ENCODE data around the gene OR4N2. TPM values are rescaled to one million over a fixed set of nuclear protein-coding genes. Genes with fewer than 3 reads are reported as not detected.
"Not testable (repeated sequence)": the region's sequence is repeated elsewhere in the genome, so short reads cannot be mapped to it uniquely, and the experiment has no call there.

The OR4N2 gene
- total RNA-seq, 1 experiment from 2014 or later, result not detected

DNA sequence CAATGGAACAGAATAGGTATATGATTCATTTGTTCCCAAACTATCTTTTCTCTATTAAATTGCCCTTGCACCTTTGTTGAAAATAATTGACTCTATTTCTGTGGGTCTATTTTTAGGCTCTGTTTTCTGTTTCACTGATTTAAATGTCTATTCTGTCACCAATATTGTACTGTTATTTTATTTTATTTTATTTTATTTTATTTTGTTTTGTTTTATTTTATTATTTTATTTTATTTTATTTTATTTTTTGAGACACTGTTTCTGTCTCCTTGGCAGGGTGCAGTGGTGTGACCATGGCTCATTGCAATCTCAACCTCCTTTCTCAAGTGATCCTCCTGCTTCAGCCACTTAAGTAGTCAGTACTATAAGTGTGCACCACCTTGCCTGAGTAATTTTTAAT lies 34.9 kb downstream of the OR4N2 start (continued):
- TF ChIP-seq, protein P1, sequence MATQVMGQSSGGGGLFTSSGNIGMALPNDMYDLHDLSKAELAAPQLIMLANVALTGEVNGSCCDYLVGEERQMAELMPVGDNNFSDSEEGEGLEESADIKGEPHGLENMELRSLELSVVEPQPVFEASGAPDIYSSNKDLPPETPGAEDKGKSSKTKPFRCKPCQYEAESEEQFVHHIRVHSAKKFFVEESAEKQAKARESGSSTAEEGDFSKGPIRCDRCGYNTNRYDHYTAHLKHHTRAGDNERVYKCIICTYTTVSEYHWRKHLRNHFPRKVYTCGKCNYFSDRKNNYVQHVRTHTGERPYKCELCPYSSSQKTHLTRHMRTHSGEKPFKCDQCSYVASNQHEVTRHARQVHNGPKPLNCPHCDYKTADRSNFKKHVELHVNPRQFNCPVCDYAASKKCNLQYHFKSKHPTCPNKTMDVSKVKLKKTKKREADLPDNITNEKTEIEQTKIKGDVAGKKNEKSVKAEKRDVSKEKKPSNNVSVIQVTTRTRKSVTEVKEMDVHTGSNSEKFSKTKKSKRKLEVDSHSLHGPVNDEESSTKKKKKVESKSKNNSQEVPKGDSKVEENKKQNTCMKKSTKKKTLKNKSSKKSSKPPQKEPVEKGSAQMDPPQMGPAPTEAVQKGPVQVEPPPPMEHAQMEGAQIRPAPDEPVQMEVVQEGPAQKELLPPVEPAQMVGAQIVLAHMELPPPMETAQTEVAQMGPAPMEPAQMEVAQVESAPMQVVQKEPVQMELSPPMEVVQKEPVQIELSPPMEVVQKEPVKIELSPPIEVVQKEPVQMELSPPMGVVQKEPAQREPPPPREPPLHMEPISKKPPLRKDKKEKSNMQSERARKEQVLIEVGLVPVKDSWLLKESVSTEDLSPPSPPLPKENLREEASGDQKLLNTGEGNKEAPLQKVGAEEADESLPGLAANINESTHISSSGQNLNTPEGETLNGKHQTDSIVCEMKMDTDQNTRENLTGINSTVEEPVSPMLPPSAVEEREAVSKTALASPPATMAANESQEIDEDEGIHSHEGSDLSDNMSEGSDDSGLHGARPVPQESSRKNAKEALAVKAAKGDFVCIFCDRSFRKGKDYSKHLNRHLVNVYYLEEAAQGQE (IDR thresholded peaks at IDR 0.05; ENCODE audit: low read depth), result no peak
- TF ChIP-seq SIN3A (IDR thresholded peaks at IDR 0.05; ENCODE audit: low read depth) (no peak), ZNF274 (IDR thresholded peaks at IDR 0.05; ENCODE audit: low read depth, low read length) (no peak), CBX3 (IDR thresholded peaks at IDR 0.05; ENCODE audit: low read depth) (no peak), POLR2A (IDR thresholded peaks at IDR 0.05; ENCODE audit: borderline replicate concordance, extremely low read depth, insufficient read depth, insufficient read length) (no peak), EGR1 (IDR thresholded peaks at IDR 0.05; ENCODE audit: low read depth) (no peak), EZH2 (IDR thresholded peaks at IDR 0.05) (no peak)

DNA sequence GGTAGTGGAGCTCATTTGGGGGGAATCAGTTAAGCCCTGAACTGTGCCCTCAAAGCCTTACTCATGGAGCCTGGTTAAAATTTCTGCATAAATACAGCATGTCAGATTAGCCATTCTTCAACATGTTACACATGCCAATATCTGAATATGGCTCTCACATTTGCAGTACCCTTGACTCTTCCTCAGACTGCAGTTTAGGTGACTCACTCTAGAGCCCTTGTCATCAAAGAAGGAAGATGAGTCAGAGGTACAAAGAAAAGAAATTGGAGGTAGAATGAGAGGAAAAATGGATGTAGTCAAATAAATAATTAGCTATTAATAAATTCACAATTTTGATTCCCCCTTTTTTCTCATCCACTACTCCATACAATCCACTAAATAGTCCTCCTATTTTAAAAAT lies 47.8 kb downstream of the OR4N2 start:
- Histone ChIP-seq H3K4me1 (ENCODE audit: control insufficient read depth in 1 of 2, insufficient read depth in 2 of 2, low read length in 2 of 2) (no peaks in the 10 kb centered on the region), H3K27ac (ENCODE audit: low read depth, low read length) (no peak overlapping the region), H3K4me3 (replicated peaks in 1 of 2; ENCODE audit: low read depth in 1 of 2, low read length in 2 of 2) (no peak overlapping the region), H3K9me2 (ENCODE audit: insufficient read depth) (no peaks in the 10 kb centered on the region), H3K27me3 (ENCODE audit: insufficient read depth, low read length) (no peaks in the 10 kb centered on the region), H3K79me2 (ENCODE audit: insufficient read depth, low read length) (no peaks in the 10 kb centered on the region), H3K36me3 (ENCODE audit: control insufficient read depth in 1 of 2, insufficient read depth in 2 of 2, low read length in 2 of 2) (no peaks in the 10 kb centered on the region), H3K4me2 (ENCODE audit: low read length) (no peak overlapping the region), H2AFZ (ENCODE audit: low read depth, low read length, poor library complexity, severe bottlenecking) (no peak overlapping the region), H3K9me3 (ENCODE audit: control insufficient read depth in 1 of 2, insufficient read depth in 1 of 2, low read depth in 1 of 2, low read length in 2 of 2) (peaks cover 8 to 22% of the 10 kb centered on the region in 2 experiments; a peak in 2 of 4 replicates), H4K20me1 (ENCODE audit: insufficient read depth) (no peaks in the 10 kb centered on the region), H3K9ac (ENCODE audit: low read length) (no peak overlapping the region)
- ChIA-PET POLR2A (no interaction called here), RAD21 (ENCODE audit: low non-redundant PET in 1 of 2, low total read pairs in 2 of 2, uncharacterized antibody in 2 of 2, unreplicated experiment in 2 of 2) (no interaction called here), CTCF (no interaction called here)
- no peak for DNase-seq (ENCODE audit: low read depth, low spot score)
- BruUV-seq (replicated peaks), result no TSS peak
- TF ChIP-seq, protein P2, sequence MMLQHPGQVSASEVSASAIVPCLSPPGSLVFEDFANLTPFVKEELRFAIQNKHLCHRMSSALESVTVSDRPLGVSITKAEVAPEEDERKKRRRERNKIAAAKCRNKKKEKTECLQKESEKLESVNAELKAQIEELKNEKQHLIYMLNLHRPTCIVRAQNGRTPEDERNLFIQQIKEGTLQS (IDR thresholded peaks at IDR 0.05), result no peak
- no peak for TF ChIP-seq FOSL1 (IDR thresholded peaks at IDR 0.05; ENCODE audit: low read depth)
- TF ChIP-seq, protein P3, sequence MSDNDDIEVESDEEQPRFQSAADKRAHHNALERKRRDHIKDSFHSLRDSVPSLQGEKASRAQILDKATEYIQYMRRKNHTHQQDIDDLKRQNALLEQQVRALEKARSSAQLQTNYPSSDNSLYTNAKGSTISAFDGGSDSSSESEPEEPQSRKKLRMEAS (IDR thresholded peaks at IDR 0.05), result no peak
- TF ChIP-seq SRF (IDR thresholded peaks at IDR 0.05; ENCODE audit: low read depth), result no peak
- no peak for TF ChIP-seq EZH2phosphoT487 (IDR thresholded peaks at IDR 0.05; ENCODE audit: borderline replicate concordance)
- no peak for TF ChIP-seq TCF7L2 (IDR thresholded peaks at IDR 0.05; ENCODE audit: borderline replicate concordance, extremely low read depth, insufficient read depth, insufficient read length)
- TF ChIP-seq ZFX (IDR thresholded peaks at IDR 0.05), result no peak
- no peak for TF ChIP-seq ELF1 (IDR thresholded peaks at IDR 0.05; ENCODE audit: borderline replicate concordance, low read depth)
- no peak for ATAC-seq
- intact Hi-C loops (cut with micrococcal nuclease), result no loop called here

DNA sequence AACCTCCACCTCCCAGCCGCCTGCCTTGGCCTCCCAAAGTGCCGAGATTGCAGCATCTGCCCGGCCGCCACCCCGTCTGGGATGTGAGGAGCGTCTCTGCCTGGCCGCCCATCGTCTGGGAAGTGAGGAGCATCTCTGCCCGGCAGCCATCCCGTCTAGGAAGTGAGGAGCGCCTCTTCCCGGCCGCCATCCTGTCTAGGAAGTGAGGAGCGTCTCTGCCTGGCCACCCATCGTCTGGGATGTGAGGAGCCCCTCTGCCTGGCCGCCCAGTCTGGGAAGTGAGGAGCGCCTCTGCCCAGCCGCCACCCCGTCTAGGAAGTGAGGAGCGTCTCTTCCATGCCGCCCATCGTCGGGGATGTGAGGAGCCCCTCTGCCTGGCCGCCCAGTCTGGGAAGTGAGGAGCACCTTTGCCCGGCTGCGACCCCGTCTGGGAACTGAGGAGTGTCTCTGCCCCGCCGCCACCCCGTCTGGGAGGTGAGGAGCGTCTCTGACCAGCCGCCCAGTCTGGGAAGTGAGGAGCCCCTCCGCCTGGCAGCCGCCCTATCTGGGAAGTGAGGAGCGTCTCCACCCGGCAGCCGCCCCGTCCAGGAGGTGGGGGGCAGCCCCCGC lies 62.6 kb downstream of the OR4N2 start:
- H3K79me2 ChIP-seq (ENCODE audit: insufficient read depth, low read length); H3K9ac ChIP-seq (ENCODE audit: low read length); H4K20me1 ChIP-seq (ENCODE audit: insufficient read depth); H2AFZ ChIP-seq (ENCODE audit: low read depth, low read length, poor library complexity, severe bottlenecking); H3K4me1 ChIP-seq (ENCODE audit: control insufficient read depth in 1 of 2, insufficient read depth in 2 of 2, low read length in 2 of 2); ATAC-seq; H3K9me2 ChIP-seq (ENCODE audit: insufficient read depth); H3K4me2 ChIP-seq (ENCODE audit: low read length); BruUV-seq (replicated peaks); H3K4me3 ChIP-seq (replicated peaks in 1 of 2; ENCODE audit: low read depth in 1 of 2, low read length in 2 of 2); intact Hi-C loops (cut with micrococcal nuclease); POLR2A ChIA-PET; RAD21 ChIA-PET (ENCODE audit: low non-redundant PET in 1 of 2, low total read pairs in 2 of 2, uncharacterized antibody in 2 of 2, unreplicated experiment in 2 of 2); DNase-seq (ENCODE audit: low read depth, low spot score); H3K27me3 ChIP-seq (ENCODE audit: insufficient read depth, low read length); H3K36me3 ChIP-seq (ENCODE audit: control insufficient read depth in 1 of 2, insufficient read depth in 2 of 2, low read length in 2 of 2); H3K27ac ChIP-seq (ENCODE audit: low read depth, low read length); CTCF ChIA-PET: not testable (repeated sequence)
- H3K9me3 ChIP-seq (ENCODE audit: control insufficient read depth in 1 of 2, insufficient read depth in 1 of 2, low read depth in 1 of 2, low read length in 2 of 2), result peaks cover 30% of the 10 kb centered on the region in 2 experiments; a peak in 3 of 4 replicates
